ENCODE results near the gene KLHL21. TPM values are rescaled to one million over a fixed set of nuclear protein-coding genes. Genes with fewer than 3 reads are reported as not detected.
A peak's percentile ranks its signal among the peaks of the same experiment; 100 is the strongest.

Gene KLHL21
- total and polyA plus RNA-seq, 9 of the 15 experiments (the other 6 are each of a cell fraction or from before 2014, with no cell fraction given), result 2.1 to 42.1 (median 17.5) TPM

GRCh38 chr1:6624710-6625583, 22.3 kb upstream of the KLHL21 start, which contains the start of gene THAP3 (continued):
- TF ChIP-seq RBFOX2 (IDR thresholded peaks at IDR 0.05; ENCODE audit: low read depth, low read length) (peak; percentile 72), HDAC3 (IDR thresholded peaks at IDR 0.05; ENCODE audit: borderline replicate concordance, partially characterized antibody) (no peak), POLR2G (IDR thresholded peaks at IDR 0.05; ENCODE audit: low read depth, low read length) (peak; percentile 90), YBX1 (IDR thresholded peaks at IDR 0.05) (no peak), BMI1 (IDR thresholded peaks at IDR 0.05; ENCODE audit: low read length) (no peak), GATAD2A (IDR thresholded peaks at IDR 0.05) (no peak), HMGN3 (IDR thresholded peaks at IDR 0.05; ENCODE audit: borderline replicate concordance, extremely low read depth, insufficient read length, low read depth, low read length) (peak; percentile 32), SMARCA4 (IDR thresholded peaks at IDR 0.05) (0 out of 2 replicates have a peak, but pooled peaks have one; percentile 30), MBD1 (CRISPR knock-in tag; IDR thresholded peaks at IDR 0.05) (no peak), TCF3 (CRISPR knock-in tag; IDR thresholded peaks at IDR 0.05) (no peak), DPF2 (IDR thresholded peaks at IDR 0.05) (peak; percentile 45), ELF2 (CRISPR knock-in tag; IDR thresholded peaks at IDR 0.05) (no peak), TFAM (CRISPR knock-in tag; conservative IDR thresholded peaks at IDR 0.05) (no peak), SNAPC5 (CRISPR knock-in tag; IDR thresholded peaks at IDR 0.05) (no peak), GTF2A2 (tag; IDR thresholded peaks at IDR 0.05) (no peak), RBM14 (IDR thresholded peaks at IDR 0.05; ENCODE audit: borderline replicate concordance, insufficient read depth, low read depth, low read length) (no peak), SIRT6 (IDR thresholded peaks at IDR 0.05; ENCODE audit: low read depth, low read length) (no peak), ADNP (tag; IDR thresholded peaks at IDR 0.05) (no peak), RBM25 (IDR thresholded peaks at IDR 0.05; ENCODE audit: low read depth, low read length, severe bottlenecking) (no peak), NR4A1 (CRISPR knock-in tag; IDR thresholded peaks at IDR 0.05) (no peak), NR4A1 (tag; IDR thresholded peaks at IDR 0.05) (no peak), ZNF316 (IDR thresholded peaks at IDR 0.05) (no peak), SMAD3 (CRISPR knock-in tag; conservative IDR thresholded peaks at IDR 0.05) (no peak), ZNF280A (IDR thresholded peaks at IDR 0.05; ENCODE audit: low read depth, partially characterized antibody) (no peak), GMEB1 (CRISPR knock-in tag; IDR thresholded peaks at IDR 0.05) (no peak)
